Measurements from ENCODE around the gene AMIGO3.

Gene AMIGO3

DNA sequence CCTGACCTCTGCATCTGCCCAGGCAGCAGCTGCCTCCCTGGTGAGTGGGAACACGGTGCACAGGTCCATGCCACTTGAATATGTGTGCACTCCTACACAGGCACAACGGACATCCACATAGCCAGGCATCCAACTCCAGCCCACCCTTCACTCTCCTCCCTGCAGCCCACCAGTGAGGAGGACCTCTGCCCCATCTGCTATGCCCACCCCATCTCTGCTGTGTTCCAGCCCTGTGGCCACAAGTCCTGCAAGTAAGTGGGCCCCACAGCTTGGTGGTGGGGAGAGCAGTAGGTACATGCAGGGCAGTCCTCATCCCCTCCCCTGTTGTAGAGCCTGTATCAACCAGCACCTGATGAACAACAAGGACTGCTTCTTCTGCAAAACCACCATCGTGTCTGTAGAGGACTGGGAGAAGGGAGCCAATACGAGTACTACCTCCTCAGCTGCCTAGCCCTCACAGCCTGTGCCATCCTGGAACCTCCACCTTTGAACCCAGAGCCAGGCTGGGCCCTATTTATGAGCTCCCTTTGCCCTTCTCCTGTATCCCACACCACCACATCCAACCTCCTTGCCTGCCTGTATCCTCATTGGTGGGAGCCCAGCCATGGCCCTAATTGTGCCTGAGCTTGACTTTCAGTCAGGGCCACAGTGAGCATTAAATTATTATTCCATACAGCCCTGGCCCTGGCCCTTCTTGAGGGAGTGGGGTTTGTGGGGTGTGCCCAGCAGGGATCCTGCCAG lies 1.5 kb upstream of the AMIGO3 start:
- FAIRE-seq (no peak), DNase-seq (ENCODE audit: insufficient read length, low spot score) (no peak)
- TF ChIP-seq POLR2A (IDR thresholded peaks at IDR 0.05; ENCODE audit: low read depth, low read length), result no peak; the same call in 1 of the 2 replicates

DNA sequence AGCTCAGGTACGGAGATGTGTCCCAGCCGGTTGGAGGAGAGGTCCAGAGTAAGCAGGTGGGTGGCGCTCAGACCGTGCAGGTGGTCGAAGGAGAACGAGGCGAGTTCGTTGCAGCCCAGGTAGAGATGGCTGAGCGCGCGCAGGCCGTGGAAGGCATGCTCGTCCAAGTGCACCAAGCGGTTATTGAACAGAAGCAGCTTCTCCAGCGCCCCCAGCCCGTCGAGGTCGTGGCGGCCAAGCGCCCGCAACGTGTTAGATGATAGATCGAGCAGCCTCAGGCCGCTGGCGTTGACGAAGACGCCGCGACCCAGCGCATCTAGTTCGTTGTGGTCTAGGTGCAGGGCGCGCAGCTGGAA lies 648 bp downstream of the AMIGO3 start:
- TF ChIP-seq POLR2A (IDR thresholded peaks at IDR 0.05; ENCODE audit: low read depth, low read length), result no peak
- FAIRE-seq (no peak), DNase-seq (ENCODE audit: insufficient read length, low spot score) (no peak)

DNA sequence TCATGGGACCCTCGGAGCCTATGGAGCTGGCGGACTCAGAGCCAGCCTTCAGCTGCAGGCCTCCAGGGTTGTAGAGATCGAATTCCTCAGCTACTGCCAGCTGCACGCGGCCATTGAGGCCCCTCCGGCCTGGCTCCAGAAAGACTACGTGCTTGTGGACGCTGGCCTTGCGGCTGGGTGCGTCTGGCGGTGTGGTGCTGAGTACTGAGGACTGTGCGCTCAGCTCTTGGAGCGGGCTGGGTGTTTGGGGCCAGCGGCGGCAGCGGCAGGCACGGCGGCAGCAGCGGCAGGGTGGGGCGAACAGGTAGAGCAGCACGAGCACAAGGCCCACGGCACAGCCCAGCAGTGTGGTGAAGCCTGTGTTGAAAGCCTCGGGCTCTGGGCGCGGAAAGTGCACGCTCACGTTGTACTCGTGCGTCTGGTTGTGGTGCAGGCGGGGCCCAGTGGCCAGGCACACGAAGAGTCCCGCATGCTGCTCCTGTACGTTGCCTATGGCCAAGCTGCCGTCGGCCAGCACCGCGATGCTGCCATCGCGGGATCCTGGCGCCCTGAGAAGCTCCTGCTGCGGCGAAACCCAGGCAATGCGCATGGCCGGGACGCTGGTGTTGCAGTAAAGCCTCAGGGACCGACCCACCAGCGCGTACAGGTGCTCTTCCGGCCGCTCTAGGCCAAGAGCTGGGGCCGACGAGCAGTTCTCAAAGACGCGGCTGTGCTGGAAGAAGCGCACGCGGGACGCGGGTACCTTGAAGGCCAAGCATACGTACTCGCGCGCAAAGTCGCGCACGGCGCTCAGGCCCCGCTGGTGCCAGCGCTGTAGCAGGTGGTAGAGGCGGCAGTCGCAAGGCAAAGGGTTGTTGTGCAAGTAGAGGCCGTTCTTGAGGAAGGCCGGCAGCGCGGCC lies 1.3 kb downstream of the AMIGO3 start:
- no peak for FAIRE-seq
- no peak; the same call in 1 of the 2 replicates for TF ChIP-seq POLR2A (IDR thresholded peaks at IDR 0.05; ENCODE audit: low read depth, low read length)
- no peak for DNase-seq (ENCODE audit: insufficient read length, low spot score)

DNA sequence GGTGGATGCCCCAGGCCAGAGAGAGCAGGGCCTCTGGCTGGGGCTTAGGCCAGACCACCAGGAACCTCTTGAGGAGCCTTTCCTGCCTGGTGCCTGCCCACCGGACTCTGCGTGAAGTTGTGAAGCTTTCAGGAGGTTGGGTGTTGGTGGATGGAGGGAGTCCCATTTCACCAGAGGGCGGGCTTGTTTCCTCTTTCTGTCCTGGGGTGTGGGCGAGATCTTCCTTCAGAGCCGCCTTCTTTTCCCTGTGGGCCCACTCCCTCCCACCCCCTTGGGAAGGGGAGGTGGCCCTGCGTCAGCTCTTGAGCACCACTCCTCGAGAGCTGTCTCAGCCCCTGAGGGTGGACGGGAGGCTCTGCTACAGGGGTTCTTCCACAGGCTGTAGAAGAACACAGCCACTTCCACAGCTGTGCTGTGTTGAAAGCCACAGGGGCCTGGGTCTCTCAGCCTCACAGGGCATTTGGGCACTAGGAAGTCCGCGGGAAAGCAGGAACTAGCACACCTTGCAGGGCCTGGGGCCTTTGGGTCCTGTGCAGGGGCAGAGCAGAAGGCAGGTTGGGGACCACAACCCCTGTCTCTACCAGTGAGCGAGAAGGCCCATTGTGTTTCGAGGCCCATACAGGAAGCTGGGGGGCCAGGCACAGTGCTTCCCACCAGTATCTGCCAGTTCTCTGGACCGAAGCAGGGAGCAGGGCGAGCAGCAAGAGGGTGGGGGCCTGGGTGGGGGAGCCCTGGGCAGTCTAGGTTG lies 2.1 kb downstream of the AMIGO3 start:
- TF ChIP-seq POLR2A (IDR thresholded peaks at IDR 0.05; ENCODE audit: low read depth, low read length), result no peak
- DNase-seq (ENCODE audit: insufficient read length, low spot score), result no peak
- no peak for FAIRE-seq

DNA sequence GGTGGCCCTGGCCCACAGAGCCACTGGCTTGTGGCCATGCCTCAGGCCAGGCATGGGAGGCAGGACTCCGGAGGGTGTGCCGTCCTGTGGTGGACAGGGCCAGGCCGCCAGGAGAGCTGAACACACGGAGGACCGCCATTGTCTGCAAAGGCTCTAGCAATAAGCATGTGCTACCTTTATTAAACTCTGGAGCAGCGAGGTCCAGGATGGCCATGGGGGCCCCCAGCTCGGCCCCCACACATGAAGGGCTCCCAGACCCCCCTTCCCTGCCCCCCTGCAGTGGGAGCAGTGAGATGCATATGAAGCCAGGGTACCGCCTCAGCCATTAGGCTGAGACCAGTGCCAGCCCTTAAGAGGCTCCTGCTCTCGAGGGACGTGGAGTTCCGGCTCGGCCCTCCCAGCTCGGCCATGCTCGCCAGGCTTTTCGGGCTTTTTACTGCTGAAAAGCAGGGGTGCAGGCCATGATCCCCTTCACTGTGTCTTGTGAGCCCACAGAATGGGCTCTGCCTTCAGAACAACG lies 2.7 kb downstream of the AMIGO3 start:
- no peak for DNase-seq (ENCODE audit: insufficient read length, low spot score)
- no peak for FAIRE-seq
- TF ChIP-seq POLR2A (IDR thresholded peaks at IDR 0.05; ENCODE audit: low read depth, low read length), result no peak

DNA sequence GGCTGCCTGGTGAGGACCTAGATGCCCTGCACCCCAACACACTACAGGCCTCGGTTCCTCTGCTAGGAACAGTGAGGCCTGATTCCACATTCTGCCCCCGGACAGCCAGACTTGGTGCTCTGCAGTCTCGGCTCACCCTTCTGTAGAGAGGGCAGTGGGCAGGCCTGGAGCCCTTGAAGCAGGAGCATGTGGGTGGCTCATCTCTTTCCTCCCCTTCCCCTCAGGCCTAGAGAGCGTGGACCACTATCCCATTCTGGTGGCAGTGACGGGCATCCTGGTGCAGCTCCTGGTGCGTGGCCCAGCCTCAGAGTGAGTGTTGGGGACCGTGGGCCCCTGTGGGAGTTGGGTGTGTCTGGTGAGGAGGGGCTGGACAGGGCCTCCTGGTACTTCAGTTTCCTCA lies 3.3 kb downstream of the AMIGO3 start:
- FAIRE-seq (no peak), DNase-seq (ENCODE audit: insufficient read length, low spot score) (no peak)
- no peak for TF ChIP-seq POLR2A (IDR thresholded peaks at IDR 0.05; ENCODE audit: low read depth, low read length)

DNA sequence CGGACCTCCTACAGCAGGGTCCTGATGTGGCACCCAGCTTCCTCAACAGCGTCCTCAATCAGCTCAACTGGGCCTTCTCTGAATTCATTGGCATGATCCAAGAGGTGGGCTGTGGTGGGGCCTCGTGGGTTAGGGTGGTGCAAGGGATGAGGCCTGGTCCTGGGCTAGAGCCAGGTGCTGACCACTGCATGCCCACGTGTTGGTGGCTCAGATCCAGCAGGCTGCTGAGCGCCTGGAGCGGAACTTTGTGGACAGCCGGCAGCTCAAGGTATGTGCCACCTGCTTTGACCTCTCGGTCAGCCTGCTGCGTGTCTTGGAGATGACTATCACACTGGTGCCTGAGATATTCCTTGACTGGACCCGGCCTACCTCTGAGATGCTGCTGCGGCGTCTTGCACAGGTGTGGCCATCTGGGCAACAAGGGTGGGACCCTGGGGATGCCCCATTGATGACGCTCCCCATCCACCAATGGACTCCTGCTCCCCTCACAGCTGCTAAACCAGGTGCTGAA lies 3.8 kb downstream of the AMIGO3 start:
- FAIRE-seq, result no peak
- no peak for TF ChIP-seq POLR2A (IDR thresholded peaks at IDR 0.05; ENCODE audit: low read depth, low read length)
- no peak for DNase-seq (ENCODE audit: insufficient read length, low spot score)

DNA sequence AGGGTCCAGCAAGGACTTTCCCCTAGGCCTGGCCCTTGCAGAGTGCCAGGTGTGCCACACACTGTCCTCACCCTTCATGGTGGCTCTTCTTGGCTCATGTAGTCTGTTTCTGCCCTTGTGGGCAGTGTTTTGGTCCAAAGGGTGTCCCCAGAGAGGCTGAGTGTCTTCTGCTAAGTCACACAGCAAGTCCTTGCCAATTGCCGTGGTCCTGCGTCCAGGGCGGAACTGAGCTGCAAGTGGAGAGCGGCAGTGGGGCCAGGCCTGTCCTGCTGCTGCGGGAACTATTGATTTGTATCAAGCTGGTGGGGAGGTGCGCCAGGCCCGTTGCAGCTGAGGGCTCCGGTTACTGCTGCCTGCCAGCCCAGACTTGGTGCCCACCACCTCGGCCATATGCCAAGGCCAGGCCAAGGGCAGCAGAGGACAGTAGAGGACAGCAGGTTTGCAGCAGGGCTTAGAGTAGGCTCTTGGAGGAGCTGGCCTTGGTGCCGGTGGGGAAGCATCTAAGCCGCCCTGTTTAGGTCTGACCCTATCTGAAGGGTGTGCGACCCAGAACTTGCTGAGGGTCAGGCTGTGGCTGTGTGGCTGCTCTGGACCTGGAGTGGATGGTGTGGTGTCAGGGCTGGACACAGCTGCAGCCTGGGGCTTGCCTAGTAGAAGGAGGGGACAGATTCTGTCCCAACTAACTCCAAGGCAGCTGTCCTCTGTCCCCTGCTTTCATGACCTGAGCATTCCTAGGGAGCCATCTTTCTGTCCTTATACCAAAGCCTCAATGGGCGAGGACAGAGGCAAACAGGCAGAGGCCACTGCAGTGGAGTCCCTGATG lies 4.5 kb downstream of the AMIGO3 start:
- TF ChIP-seq POLR2A (IDR thresholded peaks at IDR 0.05; ENCODE audit: low read depth, low read length), result no peak
- no peak for FAIRE-seq
- DNase-seq (ENCODE audit: insufficient read length, low spot score), result no peak

DNA sequence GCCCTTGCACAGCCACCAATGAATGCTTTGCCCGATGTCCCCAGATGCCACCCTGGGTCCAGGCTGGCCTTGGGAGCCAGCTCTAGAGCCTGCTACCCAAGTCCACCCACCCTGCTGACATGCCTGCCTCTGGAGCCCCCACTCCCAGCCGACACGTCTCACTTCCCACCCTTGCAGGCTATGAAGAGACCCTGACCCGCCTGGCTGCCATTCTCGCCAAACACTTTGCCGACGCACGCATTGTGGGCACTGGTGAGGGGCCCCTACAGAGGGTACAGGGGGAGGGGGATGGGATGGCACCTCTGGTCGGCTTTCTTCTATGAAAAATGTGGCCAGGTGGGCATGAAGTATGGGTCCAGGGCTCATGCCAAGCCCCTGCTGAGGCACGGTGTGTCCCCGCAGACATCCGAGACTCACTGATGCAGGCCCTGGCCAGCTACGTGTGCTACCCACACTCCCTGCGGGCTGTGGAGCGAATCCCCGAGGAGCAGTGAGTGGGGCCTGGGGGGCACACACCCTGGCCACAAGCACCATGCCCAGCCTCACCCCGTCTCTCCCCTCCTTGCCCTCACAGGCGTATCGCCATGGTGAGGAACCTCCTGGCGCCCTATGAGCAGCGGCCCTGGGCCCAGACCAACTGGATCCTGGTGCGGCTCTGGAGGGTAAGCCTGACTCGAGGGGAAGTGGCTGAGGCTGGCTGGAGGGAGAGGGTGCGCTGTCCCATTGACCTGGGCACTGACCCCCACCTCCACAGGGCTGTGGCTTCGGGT lies 6.0 kb downstream of the AMIGO3 start:
- no peak for TF ChIP-seq POLR2A (IDR thresholded peaks at IDR 0.05; ENCODE audit: low read depth, low read length)
- FAIRE-seq, result no peak

DNA sequence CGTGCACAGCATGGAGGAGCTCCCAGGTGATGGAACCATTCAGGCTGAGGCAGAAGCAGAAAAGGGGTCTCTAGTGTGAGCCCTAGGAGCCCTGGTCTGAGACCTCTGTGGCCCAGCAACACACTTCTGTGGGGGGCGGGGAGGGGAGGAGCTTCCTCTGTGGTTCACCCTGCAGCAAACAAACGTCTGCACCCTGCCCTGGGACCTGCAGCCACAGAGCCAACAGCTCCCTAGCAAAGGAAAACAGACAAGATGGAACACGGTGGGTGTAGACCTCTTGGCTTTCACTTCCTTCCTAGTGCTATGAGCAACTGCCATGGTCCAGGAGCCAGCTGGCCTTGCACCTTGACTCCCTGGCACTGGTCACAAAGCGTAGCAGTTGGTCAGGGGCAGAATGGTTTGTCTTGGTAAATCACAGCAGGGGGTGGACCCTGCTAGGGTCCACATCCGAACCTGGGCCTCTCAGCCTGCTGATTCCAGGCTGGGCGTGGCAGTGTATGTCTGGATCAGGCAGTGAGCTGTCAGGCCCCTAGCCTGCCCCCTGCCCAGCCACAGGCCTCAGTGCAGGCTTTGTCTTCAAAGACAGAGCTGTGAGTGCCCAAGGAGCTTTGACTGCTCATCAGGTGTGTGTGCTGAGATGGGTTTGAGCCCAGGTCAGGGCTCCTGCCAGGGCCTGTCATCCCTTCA lies 6.7 kb downstream of the AMIGO3 start:
- FAIRE-seq, result no peak
- TF ChIP-seq POLR2A (IDR thresholded peaks at IDR 0.05; ENCODE audit: low read depth, low read length), result no peak

More for the DNA sequence above, 6.0 kb downstream of the AMIGO3 start:
- no peak for DNase-seq (ENCODE audit: insufficient read length, low spot score)

DNA sequence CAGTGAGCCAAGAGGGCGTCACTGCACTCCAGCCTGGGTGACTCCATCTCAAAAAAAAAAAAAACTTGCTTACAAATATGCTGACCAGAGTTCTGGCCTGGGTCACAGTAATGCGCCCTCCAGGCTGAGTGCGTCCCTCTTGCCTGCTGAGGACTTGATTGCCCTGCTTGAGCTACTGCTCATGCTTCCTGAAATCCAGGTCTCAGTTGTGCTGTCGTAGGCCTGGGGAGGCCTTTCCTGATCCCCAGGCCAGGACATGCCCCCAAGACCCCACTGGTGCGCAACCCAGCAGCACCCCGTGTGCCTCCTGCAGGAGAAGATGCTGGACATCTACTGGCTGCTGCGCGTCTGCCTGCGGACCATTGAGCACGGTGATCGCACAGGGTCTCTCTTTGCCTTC lies 7.3 kb downstream of the AMIGO3 start:
- DNase-seq (ENCODE audit: insufficient read length, low spot score) (no peak), FAIRE-seq (no peak)
- TF ChIP-seq POLR2A (IDR thresholded peaks at IDR 0.05; ENCODE audit: low read depth, low read length), result no peak

More for the DNA sequence above, 6.7 kb downstream of the AMIGO3 start:
- no peak for DNase-seq (ENCODE audit: insufficient read length, low spot score)

DNA sequence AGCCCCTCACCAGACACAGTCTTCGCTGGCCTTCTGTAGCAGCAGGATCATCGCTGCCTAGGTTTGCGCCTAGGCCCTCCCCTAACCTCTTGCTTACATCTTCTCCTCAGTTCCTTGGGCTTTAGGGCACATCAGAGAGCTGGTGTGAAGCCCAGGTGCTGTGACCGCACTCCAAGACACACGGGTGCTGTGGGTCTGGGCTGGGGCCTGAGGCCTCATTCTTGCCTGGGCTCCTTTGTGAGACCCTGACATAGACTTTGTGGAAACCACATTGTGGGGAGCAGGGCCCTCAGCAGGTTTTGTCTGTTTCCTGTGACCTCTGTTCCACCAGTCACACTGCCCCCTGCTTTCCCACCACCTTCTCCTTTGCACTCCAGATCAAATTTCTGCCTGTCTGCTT lies 8.0 kb downstream of the AMIGO3 start:
- TF ChIP-seq POLR2A (IDR thresholded peaks at IDR 0.05; ENCODE audit: low read depth, low read length), result no peak
- FAIRE-seq (no peak), DNase-seq (ENCODE audit: insufficient read length, low spot score) (no peak)
